ENCODE measurements around the gene STING1.

DNA sequence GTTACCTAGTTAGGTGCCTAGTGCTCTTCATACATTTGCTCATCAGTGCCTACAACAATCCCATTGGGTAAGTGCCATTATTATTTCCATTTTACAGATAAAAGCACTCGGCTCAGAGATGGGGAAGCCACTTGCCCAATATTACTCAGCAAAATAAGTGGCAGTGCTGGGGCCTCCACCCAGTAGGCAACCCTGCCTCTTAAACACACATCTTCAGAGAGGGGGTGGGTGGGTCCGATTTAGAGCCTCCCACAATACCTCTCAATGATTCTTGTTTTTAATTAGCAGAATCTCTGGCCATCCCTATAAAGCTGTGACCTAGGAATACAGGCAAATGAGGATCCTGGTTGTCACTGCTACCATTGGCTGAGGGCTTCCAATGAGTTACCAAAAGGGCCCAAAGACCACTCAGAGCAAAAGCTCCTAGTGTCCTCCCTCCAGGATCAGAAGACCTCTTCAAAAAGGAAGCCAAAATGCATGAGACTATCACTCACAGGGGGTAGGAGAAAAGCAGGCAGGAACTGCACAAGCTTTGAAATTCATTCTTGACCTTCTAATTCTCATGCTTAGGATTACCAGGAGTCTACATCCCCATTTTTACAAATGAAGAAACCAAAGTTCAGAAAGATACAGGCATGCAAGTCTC is 42.5 kb upstream of the STING1 start:
- no peak for TF ChIP-seq SMAD1 (CRISPR knock-in tag; IDR thresholded peaks at IDR 0.05; ENCODE audit: borderline replicate concordance, low read depth)
- no peak for TF ChIP-seq POLR2A (IDR thresholded peaks at IDR 0.05; ENCODE audit: insufficient read depth in 1 of 2, low read depth in 2 of 2, low read length in 2 of 2)
- no peak for TF ChIP-seq EZH2 (conservative IDR thresholded peaks at IDR 0.05; ENCODE audit: low read depth, low read length)
- TF ChIP-seq RERE (CRISPR knock-in tag; IDR thresholded peaks at IDR 0.05; ENCODE audit: low read depth): no peak
- TF ChIP-seq, protein P1, sequence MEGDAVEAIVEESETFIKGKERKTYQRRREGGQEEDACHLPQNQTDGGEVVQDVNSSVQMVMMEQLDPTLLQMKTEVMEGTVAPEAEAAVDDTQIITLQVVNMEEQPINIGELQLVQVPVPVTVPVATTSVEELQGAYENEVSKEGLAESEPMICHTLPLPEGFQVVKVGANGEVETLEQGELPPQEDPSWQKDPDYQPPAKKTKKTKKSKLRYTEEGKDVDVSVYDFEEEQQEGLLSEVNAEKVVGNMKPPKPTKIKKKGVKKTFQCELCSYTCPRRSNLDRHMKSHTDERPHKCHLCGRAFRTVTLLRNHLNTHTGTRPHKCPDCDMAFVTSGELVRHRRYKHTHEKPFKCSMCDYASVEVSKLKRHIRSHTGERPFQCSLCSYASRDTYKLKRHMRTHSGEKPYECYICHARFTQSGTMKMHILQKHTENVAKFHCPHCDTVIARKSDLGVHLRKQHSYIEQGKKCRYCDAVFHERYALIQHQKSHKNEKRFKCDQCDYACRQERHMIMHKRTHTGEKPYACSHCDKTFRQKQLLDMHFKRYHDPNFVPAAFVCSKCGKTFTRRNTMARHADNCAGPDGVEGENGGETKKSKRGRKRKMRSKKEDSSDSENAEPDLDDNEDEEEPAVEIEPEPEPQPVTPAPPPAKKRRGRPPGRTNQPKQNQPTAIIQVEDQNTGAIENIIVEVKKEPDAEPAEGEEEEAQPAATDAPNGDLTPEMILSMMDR (CRISPR knock-in tag; IDR thresholded peaks at IDR 0.05): no peak
- TF ChIP-seq, protein P2, sequence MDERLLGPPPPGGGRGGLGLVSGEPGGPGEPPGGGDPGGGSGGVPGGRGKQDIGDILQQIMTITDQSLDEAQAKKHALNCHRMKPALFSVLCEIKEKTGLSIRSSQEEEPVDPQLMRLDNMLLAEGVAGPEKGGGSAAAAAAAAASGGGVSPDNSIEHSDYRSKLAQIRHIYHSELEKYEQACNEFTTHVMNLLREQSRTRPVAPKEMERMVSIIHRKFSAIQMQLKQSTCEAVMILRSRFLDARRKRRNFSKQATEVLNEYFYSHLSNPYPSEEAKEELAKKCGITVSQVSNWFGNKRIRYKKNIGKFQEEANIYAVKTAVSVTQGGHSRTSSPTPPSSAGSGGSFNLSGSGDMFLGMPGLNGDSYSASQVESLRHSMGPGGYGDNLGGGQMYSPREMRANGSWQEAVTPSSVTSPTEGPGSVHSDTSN (CRISPR knock-in tag; IDR thresholded peaks at IDR 0.05): no peak
- TF ChIP-seq ZNF124 (CRISPR knock-in tag; IDR thresholded peaks at IDR 0.05): no peak; the same call in 1 of the 2 replicates
- no peak for TF ChIP-seq RFX5 (IDR thresholded peaks at IDR 0.05; ENCODE audit: low read depth, low read length)
- no peak for TF ChIP-seq FOXK2 (IDR thresholded peaks at IDR 0.05)
- no peak for TF ChIP-seq TBP (CRISPR knock-in tag; IDR thresholded peaks at IDR 0.05)

Data from HepG2 (cell line).